NOMO-1 treated with dmso at 0.1 percent for 144 hours (cell line): Measurements from ENCODE around the gene CSNK2A1.

Experiments used
- DNase-seq: peaks from one replicate; lab custom pipeline; 2025; ENCODE audit not compliant: unreplicated experiment; lab: John Stamatoyannopoulos, UW

CSNK2A1 gene

DNA sequence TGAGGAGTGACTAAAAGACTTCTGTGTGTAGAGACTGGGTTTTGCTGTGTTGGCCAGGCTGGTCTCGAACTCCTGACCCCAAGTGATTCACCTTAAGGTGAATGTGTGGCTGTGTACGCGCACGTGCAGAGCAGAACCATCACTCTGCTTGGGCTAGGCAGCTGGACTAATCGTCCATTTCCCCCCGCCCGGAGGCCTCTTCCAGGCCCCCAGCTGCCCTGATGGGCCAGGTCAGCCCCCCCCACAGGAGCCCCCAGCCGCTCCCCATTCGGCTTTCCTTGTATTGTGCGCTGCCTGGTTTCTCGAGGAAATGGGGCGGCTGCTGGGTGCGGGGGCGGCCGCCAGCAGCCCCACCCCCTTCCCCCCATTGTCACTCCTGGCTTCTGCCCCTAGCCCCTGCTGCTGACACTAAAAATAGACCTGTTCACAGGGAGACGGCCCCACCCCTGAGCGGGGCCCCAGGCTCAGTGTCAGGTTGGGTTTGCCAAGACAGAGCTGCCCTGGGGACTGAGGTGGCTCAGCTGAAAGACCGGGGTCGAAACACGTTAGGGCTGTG, 24.6 kb upstream of the CSNK2A1 start:
- DNase-seq, result no peak

DNA sequence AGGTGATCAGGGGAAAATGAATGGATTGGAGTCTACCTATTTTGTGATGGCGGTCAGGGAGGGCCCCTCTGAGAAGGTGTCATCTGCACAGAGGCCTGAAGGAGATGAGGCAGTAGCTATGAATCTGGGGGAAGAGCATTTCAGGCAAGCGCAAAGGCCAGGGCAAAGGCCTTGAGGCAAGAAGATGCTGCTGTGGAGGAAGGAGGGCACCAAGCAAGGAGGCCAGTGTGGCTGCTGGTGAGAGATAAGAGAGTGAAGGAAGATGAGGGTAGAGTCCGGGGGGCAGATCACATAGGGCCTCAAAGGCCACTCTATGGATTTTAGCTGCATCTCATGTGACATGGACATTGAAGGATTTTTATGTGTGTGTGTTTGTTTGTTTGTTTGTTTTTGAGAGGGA, 20.6 kb upstream of the CSNK2A1 start:
- DNase-seq, result no peak

DNA sequence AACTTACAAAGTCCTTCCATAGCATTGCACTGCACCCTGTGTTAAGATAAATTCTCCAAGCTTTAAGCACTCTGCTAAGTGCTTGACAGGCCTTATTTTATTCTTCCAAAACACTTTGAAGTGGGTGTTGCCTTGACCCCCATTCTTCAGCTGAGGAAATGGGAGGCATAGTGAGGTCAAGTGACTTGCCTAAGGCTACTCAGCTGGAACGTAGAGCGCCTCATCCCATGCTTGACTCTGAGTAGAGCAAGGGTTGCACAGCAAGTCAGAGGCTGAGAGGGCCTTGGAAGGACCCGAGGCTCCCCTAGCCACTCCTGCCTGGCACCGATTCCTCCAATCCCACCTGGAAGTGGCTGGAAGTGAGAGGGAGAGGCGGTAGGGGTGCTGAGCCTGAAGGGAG, 19.6 kb upstream of the CSNK2A1 start:
- DNase-seq, result no peak

DNA sequence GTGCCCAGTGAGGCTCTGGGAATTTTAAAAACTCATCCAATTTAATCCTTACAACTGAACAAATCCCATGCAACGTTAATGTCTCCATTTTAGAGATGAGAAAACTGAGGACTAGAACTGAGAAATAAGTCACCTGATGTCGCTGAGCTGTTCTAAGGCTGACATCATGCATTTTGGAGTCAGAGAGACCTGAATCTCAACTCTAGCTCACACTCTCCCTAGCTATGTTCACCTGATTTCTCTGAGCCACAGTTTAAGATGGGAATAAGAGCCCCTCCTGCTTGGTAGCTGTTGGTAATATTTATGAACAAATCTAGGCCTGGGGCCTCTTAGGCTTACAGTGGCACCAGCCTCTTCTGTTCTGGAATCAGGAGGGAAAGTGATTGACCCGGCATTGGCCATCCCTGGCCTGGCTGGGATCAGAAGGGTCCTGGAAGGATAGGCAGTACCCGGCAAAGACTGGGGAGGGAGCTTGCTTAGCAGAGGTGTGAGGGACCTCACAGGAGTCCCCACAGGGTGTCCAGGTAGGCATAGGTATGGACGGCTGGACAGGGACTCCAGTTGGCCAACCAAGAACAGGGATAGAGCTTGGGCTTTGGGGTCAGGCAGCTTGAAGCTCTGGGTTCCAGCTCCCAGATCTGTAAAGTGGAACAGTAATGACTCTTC, 18.8 kb upstream of the CSNK2A1 start:
- DNase-seq, result no peak

DNA sequence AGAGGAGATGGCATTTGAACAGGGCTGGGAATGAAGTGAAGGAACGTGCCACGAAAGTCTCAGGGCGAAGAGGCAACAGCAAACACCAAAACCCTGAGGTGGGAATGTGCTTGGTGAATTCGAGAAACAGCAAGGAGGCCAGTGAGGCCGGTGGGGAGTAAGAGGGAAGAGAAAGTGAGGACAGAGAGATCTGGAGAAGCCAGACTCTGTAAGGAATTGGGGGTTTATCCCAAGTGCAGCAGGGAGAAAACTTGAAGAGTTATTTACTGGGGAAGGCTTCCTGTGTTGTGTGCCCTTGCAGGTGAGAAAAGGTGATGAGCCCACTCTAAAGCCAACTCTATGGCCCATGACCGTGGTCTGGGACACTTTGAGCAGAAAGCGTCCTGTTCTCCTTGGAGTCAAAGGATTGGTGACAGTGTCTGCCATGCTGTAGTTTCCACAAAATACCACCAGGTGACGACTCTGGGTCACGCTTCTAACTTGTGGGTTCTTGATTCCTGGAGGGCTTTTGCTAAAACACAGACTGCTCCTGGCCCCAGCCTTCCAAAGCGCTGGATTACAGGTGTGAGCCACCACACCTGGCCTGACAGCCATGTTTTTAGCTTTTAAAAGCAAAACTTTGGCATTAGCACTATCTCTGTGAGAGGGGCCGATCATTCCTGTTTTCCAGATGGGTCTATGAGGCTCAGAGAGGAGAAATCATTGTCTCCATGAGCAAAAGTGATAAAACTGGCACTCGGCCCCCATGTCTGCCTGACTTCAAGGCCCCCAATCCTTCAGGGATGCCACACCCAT, 18.0 kb upstream of the CSNK2A1 start:
- peak; percentile 47 for DNase-seq

DNA sequence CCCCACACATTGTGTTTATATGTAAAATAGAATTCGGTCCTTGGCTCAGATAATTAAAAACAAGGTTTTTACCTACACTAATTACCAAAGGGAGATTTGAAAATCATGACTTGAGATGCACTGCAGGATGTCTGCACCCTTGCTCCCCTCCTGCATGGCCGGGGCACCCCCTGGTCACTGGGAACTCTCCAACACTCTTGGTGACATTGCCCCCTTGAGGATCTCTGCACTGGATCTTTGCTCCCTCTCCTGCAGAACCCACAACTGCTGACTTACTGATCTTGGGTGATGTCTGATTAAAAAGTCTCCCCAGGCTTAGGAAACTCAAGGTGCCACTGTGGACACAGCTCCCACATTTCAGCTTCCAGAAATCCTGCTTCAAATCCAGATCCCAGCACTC, 17.1 kb upstream of the CSNK2A1 start:
- DNase-seq, result no peak

DNA sequence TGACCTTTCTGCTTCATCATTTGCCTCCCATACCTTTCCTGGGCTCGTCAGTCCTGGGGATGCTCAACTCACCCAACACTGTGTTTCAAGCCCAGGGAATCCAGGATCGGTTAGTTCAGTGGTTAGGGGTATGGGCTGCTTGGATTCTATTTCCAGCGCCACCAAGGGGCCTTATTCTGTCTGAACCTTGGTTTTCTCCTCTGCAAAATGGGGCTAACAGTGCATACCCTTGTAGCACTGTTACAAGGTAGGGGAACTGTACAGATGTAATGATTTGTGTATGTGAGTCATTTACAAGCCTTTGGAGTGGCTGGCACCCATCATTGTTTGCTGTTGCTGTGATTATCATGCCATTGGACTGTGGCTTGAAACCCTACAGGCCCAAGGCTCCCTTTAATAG, 14.5 kb upstream of the CSNK2A1 start:
- no peak for DNase-seq

DNA sequence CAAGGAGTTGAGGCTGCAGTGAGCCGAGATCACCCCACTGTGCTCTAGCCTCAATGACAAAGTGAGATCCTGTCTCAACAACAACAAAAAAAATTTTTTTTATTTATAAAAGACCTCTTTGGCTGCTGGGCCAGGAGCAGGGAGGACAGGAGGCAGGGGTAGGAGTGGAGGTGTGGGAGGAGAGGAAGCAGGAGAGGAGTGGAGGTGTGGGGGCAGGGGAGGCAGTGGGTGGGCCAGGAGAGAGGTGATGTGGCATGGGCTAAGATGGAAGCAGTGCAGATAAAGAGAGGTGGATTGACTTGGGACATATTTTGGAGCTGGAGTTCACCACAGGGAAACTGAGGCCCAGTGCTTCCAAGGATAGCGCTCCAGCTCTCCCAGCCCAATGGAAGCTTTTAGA, 13.4 kb upstream of the CSNK2A1 start:
- no peak for DNase-seq

DNA sequence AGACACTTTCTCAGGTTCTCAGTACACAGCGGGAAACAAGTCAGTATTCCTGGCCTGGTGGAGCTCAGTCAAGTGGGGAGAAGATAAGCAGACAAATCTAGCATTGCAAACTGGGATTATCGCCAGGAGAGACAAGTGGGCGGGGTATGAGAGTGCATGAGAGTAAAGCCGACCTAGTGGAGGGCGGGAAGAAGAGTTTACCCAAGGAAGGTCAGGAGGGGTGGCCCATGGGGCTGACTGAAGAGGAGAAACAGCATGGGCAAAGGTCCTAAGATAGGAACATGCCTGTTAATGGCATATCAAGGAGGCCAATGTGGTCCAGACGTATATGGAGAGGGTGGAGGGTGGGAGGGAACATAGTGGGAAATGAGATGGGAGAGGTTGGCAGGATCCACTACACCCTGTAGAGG, 12.4 kb upstream of the CSNK2A1 start:
- DNase-seq, result no peak

DNA sequence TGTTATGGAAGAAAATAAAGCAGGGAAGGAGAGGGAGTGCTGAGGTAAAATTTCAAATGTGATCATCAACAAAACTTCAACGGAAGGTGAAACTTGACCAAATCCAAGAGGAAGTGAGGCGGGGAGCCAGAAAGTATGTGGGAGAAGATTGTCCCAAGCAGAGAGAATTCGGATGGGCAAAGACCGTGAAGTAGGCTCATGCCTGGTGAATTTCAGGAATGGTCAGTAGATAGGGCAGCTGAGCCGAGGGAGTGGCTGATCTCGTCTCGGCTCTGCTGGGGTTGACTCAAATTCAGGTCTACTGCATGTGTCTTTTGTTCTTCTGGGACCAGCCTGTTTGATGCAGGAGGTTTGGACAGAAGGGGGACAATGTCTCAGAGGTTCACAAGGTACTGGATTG, 7.0 kb upstream of the CSNK2A1 start:
- no peak for DNase-seq

DNA sequence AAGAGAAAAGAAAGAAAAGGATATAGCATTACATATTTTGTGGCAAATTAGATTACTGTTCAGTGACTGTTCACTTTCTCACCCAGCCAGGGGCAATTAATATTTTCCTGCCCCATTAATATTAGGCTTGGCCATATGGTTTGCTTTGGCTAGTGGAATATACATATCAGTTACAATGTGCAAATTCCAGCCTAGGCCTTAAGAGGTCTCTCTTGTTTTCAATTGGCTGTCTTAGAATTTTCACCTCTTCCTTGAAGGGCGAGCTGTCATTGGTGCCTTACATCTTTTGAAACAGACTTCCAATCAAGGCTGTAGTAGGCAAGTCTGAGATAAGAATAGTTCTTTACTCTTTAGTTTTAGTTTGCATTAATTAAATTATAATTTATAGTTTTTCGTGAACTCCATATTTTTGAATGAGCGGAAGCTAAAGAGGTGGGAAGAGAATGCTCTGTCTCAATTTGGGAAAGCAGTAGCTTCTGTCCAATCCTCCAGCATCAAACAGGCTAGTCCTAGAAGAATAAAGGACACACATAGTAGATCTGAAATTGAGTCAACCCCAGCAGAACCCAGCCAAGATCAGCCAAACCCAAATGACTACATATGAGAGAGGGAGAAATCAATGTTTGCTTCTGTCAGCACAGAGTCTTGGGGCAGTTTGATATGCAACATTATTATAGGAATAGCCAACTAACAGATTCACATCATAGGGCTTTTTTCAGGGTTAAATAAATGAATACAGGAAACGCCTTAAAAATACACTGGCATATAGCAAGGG, 6.3 kb upstream of the CSNK2A1 start:
- DNase-seq, result no peak

DNA sequence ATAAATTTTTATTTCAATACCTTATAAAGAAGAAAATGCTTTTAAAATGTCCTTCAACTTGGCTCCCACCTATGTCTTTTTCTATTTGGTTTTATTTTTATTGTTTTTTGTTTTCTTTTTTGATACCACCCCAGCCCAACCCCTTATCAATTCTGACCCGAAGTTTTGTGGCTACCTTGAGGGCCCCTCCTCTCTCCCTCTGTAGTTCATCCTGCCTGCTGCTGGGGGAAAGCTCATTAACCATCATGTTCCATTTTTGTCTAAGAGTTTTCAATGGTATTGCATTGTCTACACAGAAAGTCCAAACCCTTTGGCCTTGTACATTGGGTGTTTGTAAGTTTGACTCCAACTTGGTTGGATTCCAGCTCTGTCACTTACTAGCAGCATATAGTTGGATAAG, 5.3 kb upstream of the CSNK2A1 start:
- DNase-seq, result no peak

DNA sequence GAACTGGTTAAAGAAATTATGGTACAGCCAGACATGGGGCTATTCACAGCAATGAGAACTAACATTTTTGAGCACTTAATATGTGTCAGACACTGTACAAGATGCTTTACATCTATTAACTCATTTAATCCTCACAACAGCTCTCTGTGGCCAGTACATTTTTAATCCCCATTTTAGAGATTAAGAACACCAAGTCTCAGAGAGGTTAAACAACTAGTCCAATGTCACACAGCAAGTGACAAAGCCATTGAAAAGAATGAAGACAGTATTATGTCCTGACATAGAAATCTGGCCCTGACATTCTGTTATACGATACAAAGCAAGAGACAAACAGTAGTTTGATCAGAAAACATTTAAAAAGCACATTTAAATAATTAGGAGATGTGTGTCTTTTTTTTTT, 3.8 kb upstream of the CSNK2A1 start:
- DNase-seq, result no peak

DNA sequence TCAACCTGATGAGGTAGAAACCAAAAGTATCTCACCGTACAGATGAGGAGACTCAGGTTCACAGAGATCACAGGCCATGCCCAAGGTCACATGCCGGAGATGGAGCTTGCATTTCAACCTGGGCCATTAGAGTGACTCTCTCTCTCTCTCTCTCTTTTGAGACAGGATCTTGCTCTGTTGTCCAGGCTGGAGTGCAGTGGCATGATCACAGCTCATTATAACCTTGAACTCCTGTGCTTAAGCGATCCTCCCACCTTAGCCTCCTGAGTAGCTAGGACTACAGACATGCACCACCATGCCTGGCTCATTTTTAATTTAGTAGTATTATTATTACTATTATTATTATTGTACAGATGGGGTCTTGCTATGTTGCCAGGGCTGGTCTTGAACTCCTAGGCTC, 2.8 kb upstream of the CSNK2A1 start:
- DNase-seq, result no peak

DNA sequence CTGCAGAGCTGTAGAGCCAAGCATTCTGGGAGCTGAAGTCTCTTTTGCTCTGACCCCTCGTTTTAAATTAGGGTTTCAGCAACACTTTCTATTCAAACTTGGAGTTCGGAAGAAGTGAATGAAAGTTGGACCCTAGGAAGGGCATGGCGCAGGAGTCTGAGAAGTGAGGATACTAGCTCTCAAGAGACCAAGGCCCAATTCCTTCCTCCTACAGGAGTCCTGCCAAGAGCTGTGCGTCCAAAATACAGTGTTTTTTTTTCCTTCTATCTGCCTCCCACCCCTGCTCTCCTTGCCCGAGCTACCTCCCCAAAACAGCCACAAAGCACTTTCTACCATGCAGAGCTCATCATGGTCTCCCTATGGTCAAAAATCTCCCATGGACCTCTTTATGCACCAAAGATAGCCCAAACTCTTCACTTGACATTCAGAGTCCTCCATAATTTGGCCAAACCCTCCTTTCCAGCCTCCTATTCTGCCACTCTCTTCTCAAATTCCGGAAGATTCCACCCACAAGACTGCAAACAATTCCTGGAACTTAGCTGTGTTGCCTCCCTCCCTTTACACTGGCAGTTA, 649 bp upstream of the CSNK2A1 start:
- DNase-seq, result no peak

DNA sequence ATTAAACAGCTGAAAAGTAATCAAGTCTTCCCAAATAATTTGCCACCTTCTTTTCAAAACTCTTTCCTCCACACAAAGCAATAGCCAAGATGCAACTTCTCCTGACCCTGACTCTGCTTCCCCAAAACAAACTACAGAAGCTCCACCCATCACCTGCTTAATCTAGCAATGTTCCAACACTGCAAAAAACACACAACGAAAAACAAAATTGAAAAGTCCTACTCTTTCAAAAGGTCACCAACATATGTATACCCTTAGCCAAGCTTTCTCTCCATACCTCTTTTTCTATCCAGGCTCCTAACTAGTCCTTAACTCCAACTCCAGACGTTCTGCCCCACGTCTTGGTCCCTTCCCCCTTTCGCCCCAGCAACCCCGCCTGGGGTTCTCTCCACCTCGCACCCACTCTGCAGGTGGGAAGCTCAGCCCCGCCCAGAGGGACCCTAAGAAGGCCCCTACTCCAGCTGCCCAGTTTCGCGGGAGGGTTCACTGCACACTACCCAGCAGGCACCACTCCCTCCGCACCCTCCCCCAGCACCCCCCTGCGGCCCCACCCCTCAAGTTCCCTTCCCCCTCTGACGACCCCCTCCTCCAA, 717 bp downstream of the CSNK2A1 start:
- no peak for DNase-seq

DNA sequence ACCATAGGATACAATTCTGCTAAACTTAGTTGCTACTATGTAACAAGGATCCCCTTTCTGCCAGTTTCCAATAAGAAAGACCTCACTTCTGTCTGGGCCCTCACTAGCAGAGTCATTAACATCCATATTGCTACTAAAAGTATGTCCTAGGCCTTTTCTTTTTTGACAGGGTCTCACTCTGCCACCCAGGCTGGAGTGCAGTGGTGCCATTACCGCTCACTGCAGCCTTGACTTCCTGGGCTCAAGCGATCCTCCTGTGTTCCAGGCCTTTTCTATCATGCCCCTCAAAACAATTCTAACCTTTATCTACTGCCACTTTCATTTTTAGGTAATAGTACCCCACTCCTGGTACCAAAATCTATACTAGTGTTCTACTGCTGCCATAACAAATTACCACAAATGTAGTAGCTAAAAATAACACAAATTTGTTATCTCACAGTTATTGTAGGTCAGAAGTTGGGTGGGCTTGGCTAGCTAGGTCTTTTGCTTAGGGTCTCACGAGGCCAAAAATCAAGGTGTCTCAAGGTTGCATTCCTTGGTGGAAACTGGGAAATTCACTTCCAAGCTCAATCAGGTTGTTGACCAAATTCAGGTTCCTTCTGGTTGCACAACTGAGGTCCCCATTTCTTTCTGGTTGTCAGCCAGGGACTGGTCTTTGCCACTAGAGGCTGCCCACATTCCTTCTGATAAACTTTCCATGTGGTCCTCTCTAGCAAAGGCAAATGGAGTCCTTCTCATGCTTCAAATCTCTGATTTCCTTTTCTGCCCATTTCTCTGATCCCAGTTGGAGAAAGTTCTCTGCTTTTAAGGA, 3.0 kb downstream of the CSNK2A1 start:
- DNase-seq, result no peak

DNA sequence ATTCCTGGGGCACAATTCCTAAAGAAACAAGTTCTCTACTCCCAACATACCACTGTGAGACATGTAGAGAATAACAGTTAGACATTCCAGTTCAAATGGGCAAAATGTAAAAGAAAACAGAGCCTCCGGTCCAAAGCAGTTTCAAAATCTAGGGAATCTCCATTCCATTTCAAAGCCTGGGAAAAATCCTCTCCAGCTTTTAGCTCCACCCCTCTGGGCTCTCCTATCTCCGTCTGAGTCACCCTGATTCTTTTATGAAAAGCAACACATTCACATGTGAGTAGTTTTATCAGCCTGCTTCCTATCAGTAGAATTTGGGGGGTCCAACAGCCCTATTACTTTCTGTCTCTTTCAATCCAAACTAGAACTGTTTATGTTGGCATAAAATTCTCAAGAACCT, 3.7 kb downstream of the CSNK2A1 start:
- no peak for DNase-seq

DNA sequence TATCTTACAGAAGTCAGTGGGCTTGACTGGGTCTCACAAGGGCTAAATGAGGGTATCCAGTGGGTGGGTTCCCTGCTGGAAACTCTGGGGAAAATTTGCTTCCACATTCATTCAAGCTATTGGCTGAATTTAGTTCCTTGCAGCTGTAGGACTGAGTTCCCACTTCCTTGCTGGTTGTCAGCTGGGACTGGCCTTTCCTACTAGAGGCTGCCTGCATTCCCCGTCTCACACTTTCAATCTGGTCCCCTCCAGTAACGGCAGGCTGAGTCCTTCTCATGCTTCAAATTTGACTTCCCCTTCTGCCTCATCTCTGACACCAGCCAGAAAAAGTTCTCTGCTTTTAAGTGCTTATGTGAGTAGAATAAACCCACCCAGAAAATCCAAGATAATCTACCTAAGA, 4.4 kb downstream of the CSNK2A1 start:
- DNase-seq, result no peak

DNA sequence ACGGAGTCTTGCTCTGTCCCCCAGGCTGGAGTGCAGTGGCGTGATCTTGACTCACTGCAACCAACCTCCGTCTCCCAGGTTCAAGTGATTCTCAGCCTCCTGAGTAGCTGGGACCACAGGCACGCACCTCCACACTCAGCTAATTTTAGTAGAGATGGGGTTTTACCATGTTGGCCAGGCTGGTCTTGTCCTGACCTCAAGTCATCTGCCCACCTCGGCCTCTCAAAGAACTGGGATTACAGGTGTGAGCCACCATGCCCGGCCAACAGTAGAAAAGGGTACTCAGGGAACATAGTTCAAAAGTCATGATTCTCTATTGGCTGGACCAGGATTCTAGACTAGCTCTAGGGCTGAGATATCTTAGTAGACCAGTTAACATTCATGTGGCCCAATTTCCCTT, 5.6 kb downstream of the CSNK2A1 start:
- DNase-seq, result no peak
